ENCODE data around the gene ACIN1.

ACIN1 gene

GRCh38 chr14:23056956-23057756 lies 37.8 kb downstream of the ACIN1 start, which contains the start of gene CDH24:
CDH24 (minus strand) TSS chr14:23057520; CDS start chr14:23055733, 1,787 bp downstream.
- peak; percentile 89 for DNase-seq (ENCODE audit: low spot score)

- DNase-seq (ENCODE audit: low spot score) = peak; percentile 88
These were observed 38.6 kb downstream of the ACIN1 start for GRCh38 chr14:23056145-23056955.

- DNase-seq (ENCODE audit: low spot score) = no peak
These were observed 39.3 kb downstream of the ACIN1 start for GRCh38 chr14:23055621-23056144.

- no peak for DNase-seq (ENCODE audit: low spot score)
These were observed 39.8 kb downstream of the ACIN1 start for GRCh38 chr14:23055147-23055550.

- DNase-seq (ENCODE audit: low spot score) = no peak
These were observed 40.7 kb downstream of the ACIN1 start for GRCh38 chr14:23054000-23054811.

- DNase-seq (ENCODE audit: low spot score) = no peak
These were observed 41.5 kb downstream of the ACIN1 start for GRCh38 chr14:23053426-23053825.

GRCh38 chr14:23052671-23053070 lies 42.3 kb downstream of the ACIN1 start:
- DNase-seq (ENCODE audit: low spot score) = no peak

GRCh38 chr14:23052182-23052623 lies 42.7 kb downstream of the ACIN1 start:
- no peak for DNase-seq (ENCODE audit: low spot score)

GRCh38 chr14:23051141-23052057 lies 43.5 kb downstream of the ACIN1 start:
- no peak for DNase-seq (ENCODE audit: low spot score)

- DNase-seq (ENCODE audit: low spot score) = no peak
These were observed 45.9 kb downstream of the ACIN1 start for GRCh38 chr14:23049011-23049410.

GRCh38 chr14:23047751-23048693 lies 46.9 kb downstream of the ACIN1 start:
- DNase-seq (ENCODE audit: low spot score) = no peak

GRCh38 chr14:23047034-23047634 lies 47.8 kb downstream of the ACIN1 start:
- DNase-seq (ENCODE audit: low spot score) = no peak

GRCh38 chr14:23045419-23046357 lies 49.2 kb downstream of the ACIN1 start:
- DNase-seq (ENCODE audit: low spot score) = no peak

- no peak for DNase-seq (ENCODE audit: low spot score)
These were observed 50.1 kb downstream of the ACIN1 start for GRCh38 chr14:23044840-23045239.

- no peak for DNase-seq (ENCODE audit: low spot score)
These were observed 51.2 kb downstream of the ACIN1 start for GRCh38 chr14:23043754-23044153.

GRCh38 chr14:23043145-23043544 lies 51.8 kb downstream of the ACIN1 start:
- no peak for DNase-seq (ENCODE audit: low spot score)

GRCh38 chr14:23042162-23042965 lies 52.6 kb downstream of the ACIN1 start, which contains the start of gene PSMB11:
PSMB11 (plus strand) TSS chr14:23042212; CDS start chr14:23042226, 14 bp downstream.
- no peak for DNase-seq (ENCODE audit: low spot score)

Data from germinal center (tissue), 1 donor.